ENCODE results near the gene SMG6.
"Not testable (repeated sequence)": the region's sequence is repeated elsewhere in the genome, so short reads cannot be mapped to it uniquely, and the experiment has no call there.

The SMG6 gene

DNA sequence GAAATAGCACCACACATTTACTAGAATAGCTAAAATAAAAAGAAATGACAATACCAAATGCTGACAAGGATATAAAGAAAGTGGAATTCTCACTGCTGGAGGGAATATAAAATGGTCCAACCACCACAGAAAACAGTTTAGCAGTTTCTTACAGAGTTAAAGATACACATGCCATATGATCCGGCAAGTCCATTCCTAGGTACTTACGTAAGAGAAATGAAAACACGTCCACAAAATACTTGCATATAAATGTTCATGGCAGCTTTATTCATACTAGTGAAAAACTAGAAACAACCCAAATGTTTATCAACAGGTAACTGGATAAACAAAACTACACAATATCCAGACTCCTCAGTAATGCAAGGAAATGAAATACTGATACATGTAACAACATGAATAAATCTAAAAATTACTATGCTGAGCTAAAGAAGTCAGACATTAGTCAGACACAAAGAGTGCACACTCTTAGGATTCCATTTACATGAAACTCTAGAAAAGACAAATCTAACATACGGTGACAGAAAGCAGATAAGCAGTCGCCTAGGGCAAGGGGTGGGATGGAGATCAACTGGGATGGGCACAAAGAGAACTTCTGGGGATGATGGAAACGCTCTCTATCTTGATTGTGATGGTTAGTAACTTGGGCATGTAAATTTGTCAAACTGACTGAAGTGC lies 76.4 kb downstream of the SMG6 start:
- DNase-seq = no peak

- DNase-seq = no peak
These were observed 80.0 kb downstream of the SMG6 start for GRCh38 chr17:2223617-2223927.

DNA sequence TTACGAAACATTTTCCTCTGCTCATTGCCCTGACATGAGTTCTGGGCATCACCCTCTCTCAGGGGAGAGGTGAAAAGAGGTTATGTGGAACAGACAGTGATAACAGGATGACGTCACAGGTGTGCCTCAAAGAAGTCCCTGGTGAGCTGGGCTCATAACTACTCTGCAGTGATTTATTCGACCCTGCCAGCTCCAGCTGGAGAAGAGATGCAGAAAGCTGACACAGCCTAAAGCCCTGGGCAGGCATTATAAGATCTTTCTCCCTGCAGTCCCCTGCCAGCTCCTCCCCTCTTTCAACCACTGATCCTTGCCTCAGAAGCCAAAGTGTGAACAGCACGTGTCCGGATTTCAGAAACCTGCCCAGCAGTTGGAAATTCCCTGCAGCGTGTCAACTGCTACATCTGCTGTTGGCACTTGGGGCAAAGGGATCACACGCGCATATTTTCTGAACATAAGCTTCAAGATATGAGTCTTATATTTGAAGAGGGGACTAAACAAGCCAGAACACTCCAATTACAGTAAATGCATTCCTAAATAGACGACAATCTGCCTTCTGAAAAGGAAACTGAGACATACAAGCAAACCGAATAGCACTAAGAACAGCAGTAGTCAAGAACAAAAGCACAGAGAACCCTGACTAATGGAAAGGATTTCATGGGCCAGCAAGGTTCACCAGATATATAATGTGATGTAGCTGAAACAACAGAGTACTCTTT lies 80.5 kb downstream of the SMG6 start:
- peak; percentile 60 for DNase-seq

DNA sequence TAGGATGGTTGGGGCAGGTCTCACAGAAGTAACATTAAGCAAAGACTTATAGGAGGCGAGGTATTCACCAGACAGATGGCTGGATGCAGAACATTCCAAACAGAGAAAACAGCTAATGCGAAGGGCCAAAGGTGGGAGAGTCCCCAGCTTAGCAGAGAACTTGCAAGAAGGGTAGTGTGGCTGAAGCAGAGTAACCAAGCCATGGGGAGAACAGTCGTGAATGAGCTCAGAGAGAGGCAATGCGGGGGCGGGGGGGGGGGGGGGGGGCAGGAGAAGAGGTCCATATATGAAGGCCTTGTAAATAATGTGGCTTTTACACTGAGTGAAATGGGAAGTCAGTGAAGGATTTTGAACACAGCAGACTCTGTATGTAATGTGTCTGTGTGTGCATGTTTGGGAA lies 81.3 kb downstream of the SMG6 start:
- DNase-seq = no peak

- no peak for DNase-seq
These were observed 85.2 kb downstream of the SMG6 start for GRCh38 chr17:2218426-2218825.

DNA sequence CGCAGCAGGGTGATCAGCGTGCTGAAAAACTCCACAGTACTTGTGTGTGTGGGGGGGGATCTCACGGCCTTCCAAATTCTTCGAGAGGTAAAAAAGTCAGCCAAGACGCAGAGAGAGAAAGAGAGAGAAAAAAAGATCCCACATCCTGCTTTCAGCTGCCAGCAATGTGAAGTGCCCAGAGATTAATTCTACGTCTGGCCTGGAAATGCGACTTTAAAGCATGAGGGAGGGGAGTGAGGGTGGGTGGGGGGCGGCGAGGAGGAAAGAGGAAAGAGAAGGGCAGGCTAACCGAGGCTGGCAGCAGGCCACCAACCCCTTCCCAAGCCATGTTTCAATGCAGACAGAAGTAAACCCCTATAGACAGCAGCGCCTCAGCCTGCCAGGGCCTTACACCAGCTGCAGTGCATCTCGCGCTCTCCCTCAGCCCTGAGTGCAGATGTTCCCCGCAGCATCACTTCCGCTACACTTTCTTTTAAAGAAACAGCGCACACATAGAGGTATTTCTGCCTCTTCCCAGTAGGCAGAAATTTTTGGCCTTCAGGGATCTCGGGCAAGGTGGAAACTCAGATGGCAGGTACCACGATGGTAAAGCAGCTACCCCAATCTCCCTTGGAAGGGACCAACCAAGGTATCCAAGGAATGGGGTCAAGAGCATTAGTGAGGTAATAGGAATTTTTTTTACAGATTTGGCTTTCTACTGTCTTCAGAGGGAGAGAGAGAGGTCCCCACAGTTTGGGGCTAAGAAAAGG lies 87.8 kb downstream of the SMG6 start:
- DNase-seq = no peak

DNA sequence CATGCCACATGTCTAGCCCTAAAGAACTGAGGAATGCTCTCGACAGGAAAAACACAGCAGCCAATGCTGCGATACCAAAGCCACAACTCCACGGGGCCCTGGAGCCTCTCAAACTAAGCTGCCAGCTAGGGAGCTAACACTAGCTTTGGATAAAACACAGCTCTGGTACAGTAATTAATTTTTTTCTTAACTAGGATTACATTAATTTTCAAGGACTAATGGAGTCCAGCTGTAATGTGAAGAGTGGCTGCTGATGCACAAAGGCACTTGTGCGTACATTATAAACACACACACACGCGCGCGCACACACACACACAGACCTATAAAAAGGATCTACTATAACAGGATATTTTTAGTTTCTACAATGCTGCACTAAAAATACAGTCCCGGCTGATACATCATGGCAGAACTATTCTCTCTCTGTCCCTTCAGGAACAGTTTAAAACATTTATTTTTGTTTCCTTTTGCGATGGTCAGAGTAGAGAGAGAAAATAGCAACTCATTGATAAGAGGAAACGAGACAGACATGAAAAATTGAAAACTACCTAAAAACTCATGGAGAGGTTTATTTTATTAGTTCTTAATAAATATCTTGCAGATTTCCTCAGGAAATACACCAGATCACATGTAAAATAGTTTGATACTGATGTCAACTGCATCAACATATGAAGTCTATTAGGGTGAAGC lies 88.5 kb downstream of the SMG6 start:
- no peak for DNase-seq

GRCh38 chr17:2214047-2214928 lies 89.3 kb downstream of the SMG6 start:
- no peak for DNase-seq

DNA sequence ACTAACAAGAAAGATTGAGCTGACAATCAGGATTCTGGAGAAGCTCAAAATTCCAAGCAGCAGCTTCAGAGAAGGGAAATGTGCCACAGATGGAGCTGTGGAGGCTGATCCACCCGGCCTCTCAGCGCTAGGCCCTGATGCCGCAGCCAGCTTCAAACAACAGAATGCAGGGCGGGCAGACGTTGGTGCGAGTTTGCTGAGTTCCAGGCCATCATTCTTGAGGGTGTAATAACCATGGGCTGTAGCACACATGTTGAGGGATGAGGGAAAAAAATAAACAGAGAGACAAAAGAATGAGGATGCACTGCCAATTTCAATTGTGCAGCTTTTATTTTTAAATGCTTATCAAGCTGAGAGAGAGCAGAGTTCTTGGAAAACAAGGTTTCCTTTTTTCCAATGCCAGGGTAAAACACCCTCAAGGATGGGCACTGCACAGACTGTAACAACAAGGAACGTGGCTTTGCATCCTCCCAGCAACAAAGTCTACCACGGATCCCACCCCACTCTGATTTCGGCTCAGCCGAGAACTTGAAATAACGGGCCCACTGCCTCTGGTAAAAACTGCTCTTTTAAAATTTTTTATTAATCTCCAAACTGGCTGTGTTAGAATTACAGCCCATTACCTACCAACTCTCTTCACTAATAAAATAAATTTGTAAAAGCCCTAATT lies 90.2 kb downstream of the SMG6 start:
- no peak for DNase-seq

- no peak for DNase-seq
These were observed 91.1 kb downstream of the SMG6 start for GRCh38 chr17:2212400-2212981.

GRCh38 chr17:2211661-2212399 lies 91.8 kb downstream of the SMG6 start:
- DNase-seq = no peak

- no peak for DNase-seq
These were observed 92.9 kb downstream of the SMG6 start for GRCh38 chr17:2210726-2211125.

- DNase-seq = no peak
These were observed 95.6 kb downstream of the SMG6 start for GRCh38 chr17:2207815-2208515.

- DNase-seq = no peak
These were observed 99.2 kb downstream of the SMG6 start for GRCh38 chr17:2204393-2204792.

- no peak for DNase-seq
These were observed 99.8 kb downstream of the SMG6 start for GRCh38 chr17:2203818-2204217.

GRCh38 chr17:2202996-2203575 lies 100.5 kb downstream of the SMG6 start:
- no peak for DNase-seq

GRCh38 chr17:2202302-2202995 lies 101.1 kb downstream of the SMG6 start:
- DNase-seq = no peak

DNA sequence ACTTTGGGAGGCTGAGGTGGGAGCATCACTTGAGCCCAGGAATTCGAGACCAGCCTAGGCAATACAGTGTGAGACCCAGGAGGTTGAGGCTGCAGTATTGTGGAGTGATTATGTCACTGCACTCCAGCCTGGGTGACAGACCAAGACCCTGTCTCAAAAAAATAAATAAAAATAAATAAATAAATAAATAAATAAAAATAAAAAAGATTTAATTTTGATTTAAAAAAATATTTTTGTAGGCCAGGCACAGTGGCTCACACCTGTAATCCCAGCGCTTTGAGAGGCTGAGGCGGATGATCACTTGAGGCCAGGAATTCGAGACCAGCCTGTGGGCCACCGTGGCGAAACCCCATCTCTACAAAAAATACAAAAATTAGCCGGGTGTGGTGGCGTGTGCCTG lies 104.2 kb downstream of the SMG6 start:
- not testable (repeated sequence) for DNase-seq

DNA sequence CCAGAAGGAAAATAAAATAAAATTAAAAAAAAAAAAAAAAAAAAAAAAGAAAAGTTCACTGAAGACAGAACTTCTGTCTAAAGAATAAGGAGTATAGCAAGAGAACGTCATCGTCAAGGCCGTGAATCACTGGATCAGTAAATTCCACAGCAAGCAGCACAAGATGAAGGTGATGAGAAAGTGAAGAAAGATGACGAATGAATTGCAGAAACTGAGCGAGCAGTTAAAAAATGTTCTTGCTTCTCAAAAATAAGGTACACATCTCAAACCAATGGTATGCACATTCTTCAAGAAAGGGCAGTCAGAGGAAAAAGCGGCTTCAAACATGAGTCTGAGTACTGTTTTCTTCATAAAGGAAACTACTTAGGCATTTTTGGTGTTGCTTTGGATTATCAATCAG lies 104.7 kb downstream of the SMG6 start:
- no peak for DNase-seq
